Stimulated activated CD8-positive, alpha-beta memory T cell treated with anti-CD3 and anti-CD28 coated beads, Interleukin-7, amount 100 ng/mL, for 4 hours (primary cell): ENCODE measurements around the gene ADAMTSL2.

ENCODE experiments used
- DNase-seq, 2 donors: peaks; one replicate each; pipeline ENCODE4 v3.0.0-alpha.2; 2020; ENCODE audit warnings: low read depth in 2 of 2

The ADAMTSL2 gene

DNA sequence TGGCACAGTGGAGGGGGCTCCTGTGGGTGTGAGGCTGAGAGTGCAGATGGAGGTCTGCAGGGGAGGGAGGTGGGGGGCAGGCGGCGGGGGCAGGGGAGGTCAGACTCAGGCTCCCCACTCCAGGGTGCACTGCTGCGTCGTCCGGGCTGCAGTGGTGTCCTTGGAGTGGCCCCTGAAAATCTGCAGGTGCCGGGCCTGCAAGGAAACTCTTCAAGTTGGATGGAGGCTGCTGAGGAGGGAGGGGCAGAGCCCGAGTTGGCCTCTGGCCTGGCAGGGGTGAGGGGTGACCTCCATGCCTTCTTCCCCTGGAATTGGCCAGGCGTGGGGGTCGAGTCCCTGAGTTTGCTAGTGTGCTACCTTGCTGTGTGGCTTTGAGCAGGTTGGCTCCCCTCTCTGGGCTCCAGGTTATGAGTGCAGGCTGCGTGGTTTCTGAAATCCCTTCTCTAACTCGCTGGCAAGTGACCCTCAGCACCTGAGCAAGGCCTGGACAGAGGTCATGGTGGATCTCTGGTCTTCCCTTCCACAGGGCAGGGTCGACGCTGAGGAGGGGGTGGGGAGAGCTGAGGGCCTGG lies 888 bp downstream of the ADAMTSL2 start:
- no peak for DNase-seq

DNA sequence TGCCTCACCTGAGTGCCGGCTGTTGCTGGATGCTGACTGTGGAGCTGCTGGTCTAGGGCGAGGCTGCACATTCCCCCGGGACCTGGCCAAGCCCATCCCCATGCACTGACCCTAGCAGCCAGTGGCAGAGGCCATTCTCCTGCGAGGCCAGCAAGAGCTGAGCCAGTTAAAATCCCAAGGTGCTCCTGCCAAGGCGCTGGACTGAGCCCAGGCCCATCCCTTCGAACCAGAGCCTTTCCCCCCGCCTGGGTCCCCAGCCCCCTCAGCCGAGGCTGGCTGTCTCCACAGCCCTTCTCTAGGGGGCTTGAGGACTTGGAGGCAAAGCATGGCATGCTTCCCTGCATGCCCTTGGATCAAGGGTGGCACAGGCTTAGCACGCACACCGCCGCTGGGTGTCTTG lies 1.6 kb downstream of the ADAMTSL2 start:
- DNase-seq, result no peak

DNA sequence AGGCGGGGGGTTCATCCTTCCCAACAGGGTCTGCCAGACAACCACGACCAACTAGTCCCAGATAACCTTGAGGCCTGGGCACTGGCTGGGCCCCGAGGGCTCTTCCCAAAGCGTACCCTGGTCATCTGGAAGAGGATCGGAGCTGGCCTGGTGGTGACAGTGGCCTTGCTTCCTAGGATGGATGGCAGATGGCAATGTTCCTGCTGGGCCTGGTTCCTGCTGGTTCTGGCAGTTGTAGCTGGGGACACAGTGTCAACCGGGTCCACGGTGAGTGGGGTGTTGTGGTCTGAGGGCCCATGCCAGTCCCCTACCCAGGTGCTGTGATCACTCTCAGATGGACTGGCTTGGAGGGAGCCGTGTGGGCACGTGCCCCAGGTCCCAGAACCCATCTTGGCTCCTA lies 2.0 kb downstream of the ADAMTSL2 start:
- DNase-seq, result no peak

DNA sequence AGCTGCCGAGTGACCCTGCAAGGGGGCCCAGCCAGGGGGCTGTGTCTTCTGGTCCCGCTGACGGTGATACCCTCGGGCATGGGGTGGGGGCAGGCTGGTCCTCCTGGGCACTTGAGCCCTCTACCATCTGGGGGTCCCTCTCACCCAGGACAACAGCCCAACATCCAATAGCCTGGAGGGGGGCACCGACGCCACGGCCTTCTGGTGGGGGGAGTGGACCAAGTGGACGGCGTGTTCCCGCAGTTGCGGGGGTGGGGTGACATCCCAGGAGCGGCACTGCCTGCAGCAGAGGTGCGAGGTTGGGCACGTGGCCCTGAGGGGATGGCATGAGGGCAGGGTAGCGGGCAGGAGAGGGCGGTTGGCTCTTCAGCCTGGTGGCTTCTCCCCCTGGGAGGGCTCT lies 2.8 kb downstream of the ADAMTSL2 start:
- no peak for DNase-seq

DNA sequence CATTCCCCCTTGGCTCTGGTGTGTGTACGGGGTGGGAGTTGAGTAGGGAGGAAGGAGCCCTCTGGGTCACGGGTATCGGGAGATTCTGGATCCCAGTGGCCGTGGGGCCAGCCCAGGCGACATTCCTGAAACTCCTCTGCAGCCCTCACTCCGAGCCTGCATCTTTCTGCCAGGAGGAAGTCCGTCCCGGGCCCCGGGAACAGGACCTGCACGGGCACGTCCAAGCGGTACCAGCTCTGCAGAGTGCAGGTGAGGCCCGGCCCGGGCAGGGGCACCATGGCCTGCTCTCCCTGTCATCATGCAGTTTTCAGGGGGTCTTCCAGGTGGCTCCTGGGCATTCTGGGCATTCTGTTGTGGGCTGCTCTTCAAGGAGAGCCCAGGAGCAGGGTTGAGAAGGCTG lies 3.7 kb downstream of the ADAMTSL2 start:
- DNase-seq, result no peak

DNA sequence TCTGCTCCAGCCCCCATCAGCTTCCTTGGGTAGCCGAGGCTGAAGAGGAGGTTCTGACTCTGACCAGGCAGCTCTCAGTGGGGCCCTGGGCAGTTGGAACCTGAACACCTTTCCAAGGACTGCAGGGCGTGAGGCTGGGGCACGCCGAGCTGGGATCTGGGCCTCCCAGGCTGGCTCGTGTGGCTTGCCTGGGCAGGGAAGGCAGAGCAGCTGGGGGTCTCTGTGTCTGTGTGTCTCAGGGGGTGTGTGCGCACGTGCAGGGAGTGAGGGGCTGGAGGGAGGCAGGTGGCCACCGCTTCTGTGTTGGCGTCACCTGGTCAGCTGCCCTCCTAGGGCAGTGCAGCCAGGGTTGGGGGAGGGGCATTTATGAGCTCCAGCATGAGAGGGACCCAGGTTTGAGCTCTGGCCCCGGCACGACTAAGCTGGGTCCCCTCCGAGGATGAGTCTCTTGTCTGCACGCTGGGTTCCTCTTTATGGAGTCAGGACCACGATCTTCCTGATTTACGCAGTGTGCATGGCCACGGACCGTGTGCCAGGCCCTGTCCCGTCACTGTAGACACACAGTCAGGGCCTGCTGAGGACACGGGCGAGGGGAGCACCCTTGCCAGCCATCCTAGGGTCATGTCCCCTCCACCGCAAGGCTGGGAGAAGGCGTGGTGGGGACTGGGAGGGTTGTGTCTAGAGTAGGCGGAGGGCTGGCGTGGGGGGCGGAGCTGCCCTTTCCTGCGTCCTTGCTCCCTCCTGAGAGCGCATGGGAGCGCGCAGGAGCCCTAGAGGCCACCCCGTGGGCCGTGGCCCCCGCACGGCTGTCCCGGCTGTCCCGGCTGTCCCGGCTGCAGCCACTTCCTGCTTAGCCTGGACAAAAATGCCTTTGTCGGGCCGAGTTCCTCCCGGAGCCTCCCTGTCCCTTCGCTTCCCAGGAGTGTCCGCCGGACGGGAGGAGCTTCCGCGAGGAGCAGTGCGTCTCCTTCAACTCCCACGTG lies 4.6 kb downstream of the ADAMTSL2 start:
- DNase-seq, result no peak

DNA sequence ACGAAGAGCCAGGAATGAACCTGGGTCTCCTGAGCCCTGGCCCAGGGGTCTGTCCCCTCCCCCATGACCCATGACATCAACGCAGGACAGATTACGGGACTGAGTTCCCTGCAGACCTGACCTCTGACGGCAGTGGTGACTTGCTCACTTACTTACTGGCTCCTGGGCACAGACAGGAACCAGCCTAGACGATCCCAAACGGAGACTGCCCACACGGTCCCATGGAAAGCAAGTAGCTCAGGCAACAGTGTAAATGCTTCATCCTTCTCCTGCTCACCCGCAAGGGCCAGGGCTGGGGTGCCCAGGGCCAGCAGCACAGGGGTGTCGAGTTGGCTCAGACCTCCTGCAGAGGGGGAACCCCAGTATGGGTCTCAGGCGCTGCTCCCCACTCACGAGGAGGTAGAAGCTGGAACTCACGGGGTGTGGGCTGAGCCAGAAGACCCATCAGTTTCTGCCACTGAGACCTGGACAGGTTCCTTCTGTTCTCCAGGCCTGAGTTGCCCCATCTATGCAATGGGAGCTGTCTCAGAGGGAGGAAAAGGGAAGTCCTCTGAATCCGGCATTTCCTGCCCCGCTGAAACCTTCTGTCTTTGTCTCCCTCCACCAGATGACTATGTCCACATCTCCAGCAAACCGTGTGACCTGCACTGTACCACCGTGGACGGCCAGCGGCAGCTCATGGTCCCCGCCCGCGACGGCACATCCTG lies 5.6 kb downstream of the ADAMTSL2 start:
- DNase-seq, result no peak

DNA sequence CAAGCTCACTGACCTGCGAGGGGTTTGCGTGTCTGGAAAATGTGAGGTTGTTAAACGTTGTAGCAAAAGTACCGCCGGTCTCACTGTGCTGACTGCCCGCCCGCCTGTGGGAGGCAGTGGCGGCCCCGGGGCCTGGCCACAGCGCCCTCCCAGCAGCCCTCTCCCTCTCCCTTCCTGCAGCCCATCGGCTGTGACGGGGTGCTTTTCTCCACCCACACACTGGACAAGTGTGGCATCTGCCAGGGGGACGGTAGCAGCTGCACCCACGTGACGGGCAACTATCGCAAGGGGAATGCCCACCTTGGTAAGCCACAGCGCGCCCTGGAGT lies 6.2 kb downstream of the ADAMTSL2 start:
- no peak for DNase-seq

DNA sequence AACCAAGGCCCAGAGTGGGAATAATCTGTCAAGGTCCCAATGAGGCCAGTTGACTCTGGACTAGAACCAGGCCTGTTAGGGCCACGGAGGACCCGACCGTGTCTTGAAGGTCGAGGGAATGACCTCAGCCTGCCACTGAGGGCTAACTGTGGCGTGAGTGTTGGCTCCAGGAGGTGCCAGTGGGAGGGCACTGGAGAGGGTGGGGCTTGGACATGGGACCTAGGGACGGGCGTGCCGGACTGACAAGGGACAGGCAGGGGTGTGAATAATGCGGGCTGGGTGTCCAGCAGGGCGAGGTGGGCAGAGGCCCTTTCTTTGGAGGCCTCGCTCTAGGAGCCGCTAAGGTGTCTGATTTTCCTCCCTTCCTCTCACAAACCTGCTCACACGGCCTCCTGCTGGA lies 7.5 kb downstream of the ADAMTSL2 start:
- DNase-seq, result no peak

DNA sequence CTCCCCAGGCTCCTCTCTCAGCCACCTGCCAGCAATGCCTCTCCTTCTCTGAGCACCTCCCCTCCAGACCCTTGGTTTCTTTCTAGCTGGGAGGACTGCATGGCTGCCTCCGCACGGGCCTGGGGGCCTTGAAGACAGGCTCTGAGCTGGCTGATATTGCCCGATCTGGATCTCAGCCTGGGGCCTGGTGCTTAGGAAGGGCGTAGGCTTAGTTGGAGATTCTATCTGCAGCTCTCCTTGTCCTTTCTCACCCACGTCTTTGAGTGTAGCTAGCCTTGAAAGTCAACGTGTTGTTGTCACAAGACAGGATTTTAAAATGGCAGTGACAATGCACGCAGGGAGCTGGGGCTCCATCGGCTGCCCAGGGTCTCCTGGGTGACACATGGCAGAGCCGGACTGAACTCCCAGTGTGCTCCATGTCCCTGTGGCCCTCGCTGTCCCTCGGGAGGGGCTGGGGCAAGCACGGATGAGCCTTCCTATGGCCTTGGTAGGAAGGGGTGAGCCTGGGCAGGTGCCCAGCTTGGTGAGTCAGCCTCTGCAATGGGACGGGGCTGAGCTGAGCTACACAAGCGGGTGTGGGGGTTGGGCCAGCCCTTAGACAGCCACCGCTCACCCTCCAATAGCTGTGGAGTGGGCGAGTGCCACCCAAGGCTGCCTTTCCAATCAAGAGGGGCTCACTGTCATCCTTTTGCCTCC lies 9.4 kb downstream of the ADAMTSL2 start:
- DNase-seq, result no peak

DNA sequence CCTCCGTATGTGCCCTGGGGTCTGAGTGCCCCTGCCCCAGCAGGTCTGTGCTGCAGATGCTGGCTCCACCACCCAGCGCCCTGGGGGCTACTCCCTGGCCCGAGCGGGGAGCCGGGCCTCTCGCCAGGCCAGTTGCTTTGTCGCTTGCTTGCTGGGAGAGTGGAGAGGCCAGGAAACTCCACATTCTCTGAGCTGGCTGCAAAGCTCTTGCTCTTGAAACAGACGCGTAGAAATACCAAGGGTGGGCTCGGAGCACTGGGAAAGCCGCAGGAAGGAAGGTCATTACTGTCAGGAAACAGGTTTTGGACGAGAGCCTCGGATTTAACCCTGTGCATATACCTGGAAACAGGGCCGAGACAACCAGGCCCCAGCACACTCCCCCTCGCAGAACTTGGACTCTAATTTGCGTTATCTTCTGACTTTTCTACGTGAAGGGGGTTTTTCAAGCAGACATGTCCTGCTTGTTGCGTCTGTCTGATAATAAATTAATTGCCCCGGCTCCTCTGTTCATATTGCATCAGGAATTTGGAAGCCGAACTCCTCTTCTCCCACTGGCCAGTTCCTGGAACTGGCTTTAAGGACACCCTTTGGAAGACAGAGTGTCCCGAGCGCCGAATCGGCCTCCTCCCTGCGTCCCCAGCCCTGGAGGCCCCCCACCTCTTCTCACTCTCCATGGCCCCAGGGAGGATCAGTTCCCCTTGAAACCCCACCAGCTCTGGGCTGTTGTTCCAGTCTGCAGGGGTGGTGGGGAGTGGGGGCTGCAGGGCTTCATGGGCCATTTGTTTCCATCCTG lies 11.2 kb downstream of the ADAMTSL2 start:
- DNase-seq, result no peak

DNA sequence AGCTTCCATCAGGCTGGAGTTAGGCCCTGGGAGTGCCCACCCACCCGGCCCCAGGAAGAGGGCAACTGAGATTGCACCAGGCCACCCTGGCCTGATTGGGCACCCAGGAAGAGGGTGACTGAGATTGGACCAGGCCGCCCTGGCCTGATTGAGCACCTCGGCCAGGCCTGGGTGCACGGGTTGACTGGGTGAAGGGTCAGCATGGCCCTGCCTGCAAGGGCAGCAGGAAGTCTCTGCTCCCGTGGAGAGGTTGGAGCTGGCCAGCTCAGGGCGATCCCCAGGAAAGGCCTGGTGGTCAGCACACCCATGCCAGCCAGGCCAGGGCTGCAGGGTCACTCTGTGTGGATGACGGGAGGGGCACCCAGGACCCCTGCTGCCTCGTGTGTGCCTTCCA lies 11.8 kb downstream of the ADAMTSL2 start:
- no peak for DNase-seq

DNA sequence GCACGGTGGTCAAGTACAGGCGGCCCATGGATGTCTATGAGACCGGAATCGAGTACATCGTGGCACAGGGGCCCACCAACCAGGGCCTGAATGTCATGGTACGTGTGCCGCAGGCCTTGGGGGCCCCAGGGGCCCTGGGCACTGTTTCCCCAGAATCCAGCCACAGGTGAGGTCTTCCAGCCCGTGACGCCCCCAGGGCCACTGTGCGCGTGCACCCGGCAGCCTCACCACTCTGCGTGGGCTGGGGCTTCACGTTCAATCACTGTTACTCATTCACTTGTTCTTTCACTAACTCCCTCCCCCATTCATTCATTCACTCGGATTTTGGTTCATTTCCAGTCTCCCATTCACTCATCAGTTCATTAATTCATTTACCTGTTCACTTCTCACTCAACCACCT lies 12.6 kb downstream of the ADAMTSL2 start:
- DNase-seq, result no peak

DNA sequence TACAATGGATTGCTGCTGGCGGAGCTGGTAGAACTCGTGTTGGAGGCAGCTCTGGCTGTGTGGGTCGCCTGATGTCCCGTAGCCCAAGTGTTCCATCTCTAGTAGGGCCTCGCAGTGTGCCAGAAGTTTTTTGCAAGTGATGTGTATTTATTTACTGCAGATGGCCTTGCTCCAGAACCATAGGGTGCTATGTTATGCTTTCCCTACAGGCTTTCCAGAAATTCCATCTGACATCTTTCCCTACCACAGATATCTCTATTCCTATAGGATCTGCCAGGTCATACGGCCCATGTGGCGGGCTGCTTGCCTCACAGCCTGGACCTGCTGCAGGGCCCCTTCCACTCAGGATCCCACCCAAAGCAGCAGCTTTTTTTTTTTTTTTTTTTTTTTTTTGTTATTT lies 16.9 kb downstream of the ADAMTSL2 start:
- no peak for DNase-seq

DNA sequence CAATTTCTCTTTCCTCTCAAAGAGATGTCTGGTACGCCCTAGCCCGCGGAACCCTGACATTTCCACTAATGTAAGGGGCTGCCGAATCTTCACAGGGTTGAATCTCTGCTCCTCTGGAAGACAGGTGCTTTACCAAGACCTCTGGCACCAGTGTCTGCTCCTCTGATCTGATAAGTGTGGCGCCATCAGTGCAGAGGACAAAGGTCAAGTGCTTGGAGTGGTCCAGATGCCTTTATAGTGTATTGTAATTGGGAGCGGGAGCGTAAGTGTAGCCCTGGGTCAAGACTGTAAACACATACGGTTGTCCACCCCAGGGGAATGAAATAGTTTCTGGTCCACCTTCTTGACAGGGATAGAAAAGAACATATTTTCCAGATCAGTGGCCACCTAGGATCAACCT lies 17.7 kb downstream of the ADAMTSL2 start:
- DNase-seq, result no peak

DNA sequence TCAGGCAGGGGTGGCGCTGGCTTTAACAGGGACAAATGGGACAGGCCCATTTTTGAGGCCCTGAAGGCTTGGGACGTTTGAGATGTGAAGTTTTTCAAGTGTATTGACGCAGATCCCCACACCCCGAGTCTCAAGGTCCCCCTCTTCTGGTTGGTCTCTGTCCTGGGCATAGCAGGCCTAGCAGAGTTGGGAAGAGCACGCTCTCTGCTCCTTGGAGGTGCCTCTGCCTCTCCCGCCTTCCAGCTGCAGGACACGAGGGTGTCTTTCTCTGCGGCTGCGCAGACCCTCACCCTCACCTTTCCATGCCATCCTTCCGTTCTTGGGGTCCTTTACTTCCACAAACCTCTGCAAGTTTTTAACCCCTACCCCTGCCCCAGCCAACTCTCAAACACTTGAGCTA lies 18.6 kb downstream of the ADAMTSL2 start:
- DNase-seq, result no peak

DNA sequence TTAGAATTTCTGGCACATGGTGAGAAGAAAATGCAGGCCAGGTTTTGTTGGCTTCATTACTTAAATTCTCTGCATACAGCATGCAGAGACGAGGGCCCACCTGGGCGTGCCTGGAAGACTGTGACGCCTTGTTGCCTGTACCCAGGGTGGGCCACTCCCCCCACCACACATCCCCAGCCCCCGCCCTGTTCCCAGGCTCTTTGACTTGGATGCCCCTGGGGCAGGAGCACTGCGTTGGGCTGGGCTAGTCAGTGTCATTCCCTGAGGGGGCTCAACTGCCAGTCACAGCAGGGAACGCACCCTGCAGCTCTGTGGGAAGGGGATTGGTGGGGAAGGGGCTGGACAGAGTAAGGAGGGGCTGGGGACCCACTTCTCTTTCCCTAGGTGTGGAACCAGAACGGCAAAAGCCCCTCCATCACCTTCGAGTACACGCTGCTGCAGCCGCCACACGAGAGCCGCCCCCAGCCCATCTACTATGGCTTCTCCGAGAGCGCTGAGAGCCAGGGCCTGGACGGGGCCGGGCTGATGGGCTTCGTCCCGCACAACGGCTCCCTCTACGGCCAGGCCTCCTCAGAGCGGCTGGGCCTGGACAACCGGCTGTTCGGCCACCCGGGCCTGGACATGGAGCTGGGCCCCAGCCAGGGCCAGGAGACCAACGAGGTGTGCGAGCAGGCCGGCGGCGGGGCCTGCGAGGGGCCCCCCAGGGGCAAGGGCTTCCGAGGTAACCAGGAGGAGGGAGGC lies 19.6 kb downstream of the ADAMTSL2 start:
- no peak for DNase-seq

DNA sequence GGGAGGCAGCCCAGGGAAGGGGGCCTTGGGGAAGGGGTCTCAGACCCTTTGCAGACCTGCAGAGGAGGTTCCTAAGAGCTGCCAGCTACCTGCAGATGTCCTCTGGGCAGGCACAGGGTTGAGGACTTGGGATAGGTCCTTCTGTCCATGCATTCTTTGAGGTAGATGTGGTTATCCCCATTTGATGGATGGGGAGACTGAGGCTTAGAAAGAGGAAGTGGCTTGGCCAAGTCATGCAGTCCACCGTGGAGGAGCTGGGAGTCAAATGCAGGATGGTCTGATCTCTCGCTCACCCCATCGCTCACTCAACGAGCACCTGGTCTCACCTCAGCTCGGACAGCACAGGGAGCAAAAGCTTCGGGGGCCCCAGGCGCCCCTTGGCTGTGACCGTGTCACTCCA lies 20.2 kb downstream of the ADAMTSL2 start:
- no peak for DNase-seq

DNA sequence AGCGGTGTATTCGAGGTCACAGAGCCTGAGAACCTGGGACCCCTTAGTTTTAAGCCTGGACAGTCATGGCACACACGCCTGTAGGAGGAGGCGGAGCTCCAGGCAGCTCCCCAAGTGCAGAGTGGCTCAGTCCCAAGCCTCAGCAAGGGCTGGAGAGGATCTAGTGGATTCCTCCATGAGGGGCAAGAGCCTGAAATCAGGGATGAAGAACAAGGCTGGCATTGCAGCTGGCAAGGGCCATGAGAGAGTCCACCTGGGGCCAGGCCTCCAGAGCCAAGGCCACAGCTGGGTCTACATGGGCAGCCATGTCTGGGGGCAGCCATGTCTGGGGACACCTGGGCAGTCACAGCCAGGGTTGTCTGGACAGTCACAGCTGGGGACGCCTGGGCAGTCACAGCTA lies 21.9 kb downstream of the ADAMTSL2 start:
- DNase-seq, result no peak

DNA sequence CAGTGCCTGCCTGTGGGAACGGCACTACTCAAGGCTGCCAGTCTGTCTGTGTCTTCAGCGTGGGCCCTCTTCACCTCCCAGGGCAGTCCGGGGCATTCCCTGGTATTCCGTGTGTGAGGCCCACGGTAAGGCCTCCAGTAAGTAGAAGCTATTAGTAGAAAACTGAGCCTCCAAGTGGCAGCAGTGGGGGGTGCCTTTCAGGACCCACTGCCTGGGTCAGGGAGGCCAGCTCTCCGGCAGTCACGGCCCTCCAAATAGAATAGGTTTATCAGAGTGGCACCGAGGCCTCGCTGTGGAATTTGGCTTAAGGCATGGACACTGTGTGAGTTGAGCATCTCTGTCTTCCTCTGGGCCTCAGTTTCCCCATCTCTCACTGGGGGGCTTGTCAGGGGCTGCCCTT lies 23.1 kb downstream of the ADAMTSL2 start:
- no peak for DNase-seq
